MCF 10A (cell line): ENCODE data around the gene REXO1. TPM values are rescaled to one million over a fixed set of nuclear protein-coding genes. Genes with fewer than 3 reads are reported as not detected.

Source experiments
- BruUV-seq: library from RNA; stranded (reverse); fragments of 400-500 nt; replicated peaks from 2 replicates; lab custom pipeline; 2021; lab: Mats Ljungman, UMichigan
- CTCF ChIA-PET: fragments of 300-600 bp; sonication (Branson Sonifier 250); formaldehyde crosslinking; extraction: SDS; loops from one replicate; lab custom pipeline; 2021; ENCODE audit warnings: antibody characterized with exemption, inconsistent platforms; lab: Yijun Ruan, JAX
- POLR2A ChIA-PET: fragments of 300-600, 350-650 bp; sonication (Branson Sonifier 250); formaldehyde crosslinking; extraction: SDS; loops from one replicate; lab custom pipeline; 2020; ENCODE audit warnings: antibody characterized with exemption, inconsistent platforms; lab: Yijun Ruan, JAX
- DNase-seq: peaks from one replicate; pipeline ENCODE4 v3.0.0-alpha.2; 2018; ENCODE audit not compliant: unreplicated experiment
- H3K27ac Mint-ChIP-seq: one replicate; pipeline ENCODE4 v1.8.0; 2022; ENCODE audit warnings: mild to moderate bottlenecking, low read depth, mixed read lengths; ENCODE audit not compliant: unreplicated experiment
- H3K27me3 Mint-ChIP-seq: one replicate; pipeline ENCODE4 v1.8.0; 2022; ENCODE audit warnings: mixed read lengths; ENCODE audit not compliant: insufficient read depth, unreplicated experiment
- H3K36me3 Mint-ChIP-seq: one replicate; pipeline ENCODE4 v1.8.0; 2022; ENCODE audit warnings: mild to moderate bottlenecking, moderate library complexity, mixed read lengths; ENCODE audit not compliant: insufficient read depth, unreplicated experiment
- H3K4me1 Mint-ChIP-seq: one replicate; pipeline ENCODE4 v1.8.0; 2022; ENCODE audit warnings: mixed read lengths; ENCODE audit not compliant: insufficient read depth, unreplicated experiment
- H3K4me3 Mint-ChIP-seq: one replicate; pipeline ENCODE4 v1.8.0; 2022; ENCODE audit warnings: mild to moderate bottlenecking, moderate library complexity, mixed read lengths; ENCODE audit not compliant: unreplicated experiment
- H3K9me3 Mint-ChIP-seq: one replicate; pipeline ENCODE4 v1.8.0; 2022; ENCODE audit warnings: mixed read lengths; ENCODE audit not compliant: unreplicated experiment
- intact Hi-C: fragments of 100-400 bp; cut with micrococcal nuclease; formaldehyde crosslinking; loops from 2 replicates; pipeline ENCODE4 v1.14.1; 2022
- total RNA-seq: library from RNA; stranded (reverse); gene quantifications from 2 replicates; pipeline ENCODE4 v1.2.3, GENCODE V29; 2022
- TF ChIP-seq, protein P1 (sequence below): fragments of 200-600 bp; IDR thresholded peaks from one replicate; pipeline ENCODE4 v1.8.0; 2022; ENCODE audit warnings: antibody characterized with exemption, mild to moderate bottlenecking; ENCODE audit not compliant: unreplicated experiment

The REXO1 gene
- total RNA-seq, 1 experiment from 2014 or later: 36.4 TPM

DNA sequence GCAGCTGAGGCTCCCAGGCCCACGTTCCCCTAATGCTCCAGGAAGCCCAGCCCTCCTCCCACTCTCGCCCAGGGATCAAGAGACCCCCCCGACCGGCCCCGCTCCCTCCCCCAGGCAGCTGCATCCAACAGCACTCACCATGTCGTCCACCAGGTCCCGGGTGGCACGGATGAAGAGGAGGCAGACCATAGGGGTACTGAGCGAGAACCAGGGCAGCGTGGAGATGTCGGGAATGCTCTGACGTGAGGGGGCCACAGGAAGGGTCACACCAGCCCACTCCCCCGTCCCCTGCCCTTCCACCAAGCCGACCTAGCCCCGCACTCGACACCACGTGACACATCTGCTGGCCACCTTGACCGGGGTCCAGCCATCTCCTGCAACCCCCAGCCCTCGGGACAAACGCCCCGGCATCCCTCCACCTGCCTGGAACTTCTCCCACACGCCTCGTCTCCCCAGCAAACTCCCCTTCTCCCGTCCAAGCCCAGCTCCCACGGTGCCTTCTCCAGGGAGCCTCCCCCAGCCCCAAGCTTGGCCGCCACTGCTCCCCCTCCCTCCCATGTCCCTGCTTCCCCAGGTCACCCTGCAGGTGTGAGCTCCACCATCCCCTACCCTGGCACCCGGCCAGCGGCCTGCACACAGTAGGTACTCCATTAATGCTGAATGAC lies 41.1 kb downstream of the REXO1 start:
- no peaks in the 10 kb centered on the region for H3K27me3 Mint-ChIP-seq
- no peak for DNase-seq
- ChIA-PET CTCF (interaction anchor here (0.6 kb wide), 1 partner anchor 35 kb away, joined by 3 read pairs; no protein-coding TSS in a partner anchor), POLR2A (no interaction called here)
- H3K9me3 Mint-ChIP-seq: no peaks in the 10 kb centered on the region
- H3K4me1 Mint-ChIP-seq: peaks cover 5% of the 10 kb centered on the region
- H3K27ac Mint-ChIP-seq: no peak overlapping the region
- intact Hi-C loops: no loop called here
- H3K4me3 Mint-ChIP-seq: no peak overlapping the region
- BruUV-seq: no TSS peak
- H3K36me3 Mint-ChIP-seq: peaks cover 15% of the 10 kb centered on the region
- TF ChIP-seq, protein P1, sequence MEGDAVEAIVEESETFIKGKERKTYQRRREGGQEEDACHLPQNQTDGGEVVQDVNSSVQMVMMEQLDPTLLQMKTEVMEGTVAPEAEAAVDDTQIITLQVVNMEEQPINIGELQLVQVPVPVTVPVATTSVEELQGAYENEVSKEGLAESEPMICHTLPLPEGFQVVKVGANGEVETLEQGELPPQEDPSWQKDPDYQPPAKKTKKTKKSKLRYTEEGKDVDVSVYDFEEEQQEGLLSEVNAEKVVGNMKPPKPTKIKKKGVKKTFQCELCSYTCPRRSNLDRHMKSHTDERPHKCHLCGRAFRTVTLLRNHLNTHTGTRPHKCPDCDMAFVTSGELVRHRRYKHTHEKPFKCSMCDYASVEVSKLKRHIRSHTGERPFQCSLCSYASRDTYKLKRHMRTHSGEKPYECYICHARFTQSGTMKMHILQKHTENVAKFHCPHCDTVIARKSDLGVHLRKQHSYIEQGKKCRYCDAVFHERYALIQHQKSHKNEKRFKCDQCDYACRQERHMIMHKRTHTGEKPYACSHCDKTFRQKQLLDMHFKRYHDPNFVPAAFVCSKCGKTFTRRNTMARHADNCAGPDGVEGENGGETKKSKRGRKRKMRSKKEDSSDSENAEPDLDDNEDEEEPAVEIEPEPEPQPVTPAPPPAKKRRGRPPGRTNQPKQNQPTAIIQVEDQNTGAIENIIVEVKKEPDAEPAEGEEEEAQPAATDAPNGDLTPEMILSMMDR: no peak

DNA sequence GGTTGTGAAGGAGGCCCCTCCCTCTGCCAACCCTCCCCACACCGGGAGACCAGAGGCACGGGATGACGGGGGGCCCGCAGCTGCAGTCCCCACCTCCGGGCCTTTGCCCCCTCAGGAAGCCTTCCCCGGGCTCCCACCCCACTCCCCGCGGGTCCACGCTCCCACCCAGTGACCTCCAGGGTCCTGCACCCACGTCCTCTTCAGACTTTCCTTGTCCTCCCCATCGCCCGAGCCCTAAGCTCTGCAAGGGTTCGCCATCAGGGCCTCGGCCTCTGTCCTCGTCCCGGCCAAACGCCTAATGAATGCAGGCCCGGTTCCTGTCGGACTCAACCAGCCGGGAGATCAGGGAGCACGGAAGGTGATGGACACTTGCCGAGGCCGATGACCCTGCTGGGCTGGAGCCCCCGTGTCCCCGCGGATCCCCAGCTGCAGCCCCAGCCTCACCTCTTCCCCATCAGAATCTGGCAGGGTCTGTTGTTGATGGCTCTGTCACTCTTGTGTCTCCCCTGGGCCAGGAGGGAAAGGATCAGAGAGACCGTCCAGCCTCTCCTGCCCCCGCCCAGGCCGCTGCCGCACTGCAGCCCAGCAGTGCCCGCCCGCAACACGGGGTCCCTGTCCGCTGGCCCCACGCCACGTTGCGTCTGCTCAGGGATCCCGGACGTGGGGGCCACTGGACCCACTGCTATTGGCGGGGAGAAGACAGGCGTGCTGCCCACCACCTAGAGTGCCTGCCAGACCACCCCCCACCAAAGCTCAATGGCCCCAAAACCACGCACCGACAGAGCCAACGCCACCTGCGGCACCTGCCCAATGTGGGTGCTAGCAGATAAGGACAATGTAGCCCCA lies 41.9 kb downstream of the REXO1 start:
- TF ChIP-seq, protein P1: no peak
- POLR2A ChIA-PET: no interaction called here
- intact Hi-C loops: no loop called here
- no peak overlapping the region for H3K4me3 Mint-ChIP-seq
- H3K4me1 Mint-ChIP-seq: peaks cover 2% of the 10 kb centered on the region
- no peaks in the 10 kb centered on the region for H3K27me3 Mint-ChIP-seq
- H3K27ac Mint-ChIP-seq: no peak overlapping the region
- CTCF ChIA-PET: interaction anchor here (0.6 kb wide), 1 partner anchor 36 kb away, joined by 3 read pairs; no protein-coding TSS in a partner anchor
- H3K9me3 Mint-ChIP-seq: no peaks in the 10 kb centered on the region
- H3K36me3 Mint-ChIP-seq: peaks cover 15% of the 10 kb centered on the region
- DNase-seq: no peak
- BruUV-seq: no TSS peak

- Mint-ChIP-seq H3K9me3 (no peaks in the 10 kb centered on the region), H3K27ac (no peak overlapping the region), H3K27me3 (no peaks in the 10 kb centered on the region), H3K4me1 (no peaks in the 10 kb centered on the region), H3K4me3 (no peak overlapping the region), H3K36me3 (peaks cover 11% of the 10 kb centered on the region)
- TF ChIP-seq, protein P1: no peak
- BruUV-seq: no TSS peak
- POLR2A ChIA-PET: no interaction called here
- no peak for DNase-seq
- CTCF ChIA-PET: interaction anchor here (1.7 kb wide), 1 partner anchor 133 kb away, joined by 4 read pairs; no protein-coding TSS in a partner anchor
- intact Hi-C loops: no loop called here
Measured at GRCh38 chr19:1805401-1806183, 42.7 kb downstream of the REXO1 start.

GRCh38 chr19:1804858-1805257 lies 43.4 kb downstream of the REXO1 start:
- Mint-ChIP-seq H3K4me1 (no peaks in the 10 kb centered on the region), H3K27me3 (no peaks in the 10 kb centered on the region), H3K36me3 (peaks cover 13% of the 10 kb centered on the region), H3K4me3 (no peak overlapping the region), H3K27ac (no peak overlapping the region), H3K9me3 (no peaks in the 10 kb centered on the region)
- intact Hi-C loops: no loop called here
- TF ChIP-seq, protein P1: no peak
- CTCF ChIA-PET: interaction anchor here (0.6 to 1.7 kb wide), 2 partner anchors 15 to 132 kb away, joined by 3 to 4 read pairs; no protein-coding TSS in a partner anchor
- no peak for DNase-seq
- BruUV-seq: no TSS peak
- POLR2A ChIA-PET: no interaction called here
